Endodermal cell (in vitro differentiated cells): ENCODE results near the gene WWP2. TPM values are rescaled to one million over a fixed set of nuclear protein-coding genes. Genes with fewer than 3 reads are reported as not detected.

Source experiments
- DNase-seq: peaks from one replicate; pipeline ENCODE4 v3.0.0-alpha.2; 2017
- H3K27ac ChIP-seq: 2 replicates; pipeline ENCODE4 v1.5.1; 2013; ENCODE audit warnings: mild to moderate bottlenecking, low read depth, low read length, moderate library complexity
- H3K27me3 ChIP-seq: 2 replicates; pipeline ENCODE4 v1.6.1; 2013; ENCODE audit warnings: mild to moderate bottlenecking, low read length, moderate library complexity; ENCODE audit not compliant: insufficient read depth, control insufficient read depth, poor library complexity, severe bottlenecking
- H3K36me3 ChIP-seq: 2 replicates; pipeline ENCODE4 v1.7.0; 2013; ENCODE audit warnings: mild to moderate bottlenecking, low read length, moderate library complexity; ENCODE audit not compliant: control insufficient read depth, insufficient read depth
- H3K4me1 ChIP-seq: one replicate; pipeline ENCODE4 v1.7.0; 2013; ENCODE audit warnings: low read length; ENCODE audit not compliant: control insufficient read depth, insufficient read depth
- H3K4me3 ChIP-seq: 2 replicates; pipeline ENCODE4 v1.5.1; 2013; ENCODE audit warnings: mild to moderate bottlenecking, low read length, moderate library complexity
- H3K9ac ChIP-seq: 2 replicates; pipeline ENCODE4 v1.6.1; 2013; ENCODE audit warnings: mild to moderate bottlenecking, low read length, moderate library complexity; ENCODE audit not compliant: poor library complexity, severe bottlenecking; ENCODE audit errors: extremely low read depth
- H3K9me3 ChIP-seq: 2 replicates; pipeline ENCODE4 v1.6.1; 2013; ENCODE audit warnings: mild to moderate bottlenecking, low read length, moderate library complexity; ENCODE audit not compliant: control insufficient read depth
- H3K27ac Mint-ChIP-seq: 2 replicates; pipeline ENCODE4 v1.8.0; 2020; ENCODE audit warnings: mixed read lengths
- H3K27me3 Mint-ChIP-seq: 2 replicates; pipeline ENCODE4 v1.8.0; 2021; ENCODE audit warnings: mild to moderate bottlenecking, mixed read lengths; ENCODE audit not compliant: insufficient read depth
- H3K36me3 Mint-ChIP-seq: 2 replicates; pipeline ENCODE4 v1.8.0; 2020; ENCODE audit warnings: low read depth, mixed read lengths
- H3K4me1 Mint-ChIP-seq: 2 replicates; pipeline ENCODE4 v1.8.0; 2020; ENCODE audit warnings: mixed read lengths
- H3K4me3 Mint-ChIP-seq: 2 replicates; pipeline ENCODE4 v1.8.0; 2020; ENCODE audit warnings: mild to moderate bottlenecking, moderate library complexity, mixed read lengths
- H3K9me3 Mint-ChIP-seq: 2 replicates; pipeline ENCODE4 v1.8.0; 2020; ENCODE audit warnings: mild to moderate bottlenecking, mixed read lengths
- WGBS, 2 experiments: methylation state at CpG; one replicate each; pipeline versions ENCODE4 v1.1.5 to v1.1.7; 2013; ENCODE audit warnings: missing lambda C conversion rate in 2 of 2, mixed read lengths in 1 of 2; ENCODE audit not compliant: insufficient coverage in 1 of 2, insufficient read length in 1 of 2; 5-methylcytosine and 5-hydroxymethylcytosine counted together
- total RNA-seq, 2 donors: library from RNA; stranded (reverse); fragmentation: NEBNext Ultra II Directional in 1 of 2; extraction: Animal tissue kit (Norgen Biotek cat#: 25700) in 1 of 2; gene quantifications; 2 replicates in 1 of 2; 3 replicates in 1 of 2; pipeline ENCODE4 v1.2.1, GENCODE V29; 2021
- TF ChIP-seq, protein P1 (sequence below): fragments of 200-600 bp; sonication (generic); conservative IDR thresholded peaks from 2 replicates; pipeline ENCODE4 v1.5.0; 2021; ENCODE audit warnings: antibody characterized with exemption, mild to moderate bottlenecking

The WWP2 gene
- total RNA-seq, 2 donors from 2014 or later = 42.3 to 50.0 TPM

- Histone ChIP-seq H3K9me3 (no peaks in the 10 kb centered on the region), H3K36me3 (peaks cover 33% of the 10 kb centered on the region), H3K27me3 (no peaks in the 10 kb centered on the region), H3K9ac (no peak overlapping the region), H3K4me1 (no peaks in the 10 kb centered on the region), H3K27ac (no peak overlapping the region), H3K4me3 (no peak overlapping the region)
- 93 to 94% methylated on average over 5 to 9 of the region's 9 CpGs for WGBS, 2 experiments
- peaks cover 43% of the 10 kb centered on the region for H3K36me3 Mint-ChIP-seq
- H3K4me3 Mint-ChIP-seq = no peak overlapping the region
- no peaks in the 10 kb centered on the region for H3K4me1 Mint-ChIP-seq
- DNase-seq = no peak
- TF ChIP-seq, protein P1, sequence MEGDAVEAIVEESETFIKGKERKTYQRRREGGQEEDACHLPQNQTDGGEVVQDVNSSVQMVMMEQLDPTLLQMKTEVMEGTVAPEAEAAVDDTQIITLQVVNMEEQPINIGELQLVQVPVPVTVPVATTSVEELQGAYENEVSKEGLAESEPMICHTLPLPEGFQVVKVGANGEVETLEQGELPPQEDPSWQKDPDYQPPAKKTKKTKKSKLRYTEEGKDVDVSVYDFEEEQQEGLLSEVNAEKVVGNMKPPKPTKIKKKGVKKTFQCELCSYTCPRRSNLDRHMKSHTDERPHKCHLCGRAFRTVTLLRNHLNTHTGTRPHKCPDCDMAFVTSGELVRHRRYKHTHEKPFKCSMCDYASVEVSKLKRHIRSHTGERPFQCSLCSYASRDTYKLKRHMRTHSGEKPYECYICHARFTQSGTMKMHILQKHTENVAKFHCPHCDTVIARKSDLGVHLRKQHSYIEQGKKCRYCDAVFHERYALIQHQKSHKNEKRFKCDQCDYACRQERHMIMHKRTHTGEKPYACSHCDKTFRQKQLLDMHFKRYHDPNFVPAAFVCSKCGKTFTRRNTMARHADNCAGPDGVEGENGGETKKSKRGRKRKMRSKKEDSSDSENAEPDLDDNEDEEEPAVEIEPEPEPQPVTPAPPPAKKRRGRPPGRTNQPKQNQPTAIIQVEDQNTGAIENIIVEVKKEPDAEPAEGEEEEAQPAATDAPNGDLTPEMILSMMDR = no peak
- H3K27ac Mint-ChIP-seq = no peak overlapping the region
- no peaks in the 10 kb centered on the region for H3K9me3 Mint-ChIP-seq
- H3K27me3 Mint-ChIP-seq = no peaks in the 10 kb centered on the region
Observed at GRCh38 chr16:69929480-69929879, 167.3 kb downstream of the WWP2 start.

DNA sequence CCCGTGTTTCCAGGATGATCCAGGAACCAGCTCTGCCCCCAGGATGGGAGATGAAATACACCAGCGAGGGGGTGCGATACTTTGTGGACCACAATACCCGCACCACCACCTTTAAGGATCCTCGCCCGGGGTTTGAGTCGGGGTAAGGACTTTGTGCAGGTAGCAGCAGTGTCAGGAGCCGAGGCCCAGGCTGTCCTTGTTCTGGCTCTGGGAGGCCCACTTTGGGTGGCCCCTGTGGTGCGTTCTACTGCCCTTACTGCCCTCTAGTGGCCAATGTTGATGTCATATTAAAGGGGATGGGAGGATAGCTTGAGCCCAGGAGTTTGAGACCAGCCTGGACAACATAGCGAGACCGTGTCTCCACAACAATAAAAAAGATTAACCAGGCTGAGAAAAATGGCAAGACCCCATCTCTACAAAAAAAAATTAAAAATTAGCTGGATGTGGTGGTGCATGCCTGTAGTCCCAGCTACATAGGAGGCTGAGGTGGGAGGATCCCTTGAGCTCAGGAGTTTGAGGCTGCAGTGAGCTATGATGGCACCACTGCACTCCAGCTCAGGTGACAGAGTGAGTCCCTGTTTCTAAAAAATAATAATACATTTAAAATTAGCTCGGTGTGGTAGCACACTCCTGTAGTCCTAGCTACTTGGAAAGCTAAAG lies 168.1 kb downstream of the WWP2 start:
- Histone ChIP-seq H3K9me3 (no peaks in the 10 kb centered on the region), H3K4me3 (no peak overlapping the region), H3K27ac (no peak overlapping the region), H3K27me3 (no peaks in the 10 kb centered on the region), H3K9ac (no peak overlapping the region), H3K36me3 (peaks cover 33% of the 10 kb centered on the region), H3K4me1 (no peaks in the 10 kb centered on the region)
- Mint-ChIP-seq H3K36me3 (peaks cover 42% of the 10 kb centered on the region), H3K9me3 (no peaks in the 10 kb centered on the region), H3K27ac (peak overlapping the region; percentile 48), H3K4me3 (no peak overlapping the region), H3K4me1 (no peaks in the 10 kb centered on the region), H3K27me3 (no peaks in the 10 kb centered on the region)
- WGBS, 2 experiments = 75 to 85% methylated on average over 11 to 12 of the region's 12 CpGs
- DNase-seq = peak; percentile 88
- TF ChIP-seq, protein P1 = peak; percentile 87

DNA sequence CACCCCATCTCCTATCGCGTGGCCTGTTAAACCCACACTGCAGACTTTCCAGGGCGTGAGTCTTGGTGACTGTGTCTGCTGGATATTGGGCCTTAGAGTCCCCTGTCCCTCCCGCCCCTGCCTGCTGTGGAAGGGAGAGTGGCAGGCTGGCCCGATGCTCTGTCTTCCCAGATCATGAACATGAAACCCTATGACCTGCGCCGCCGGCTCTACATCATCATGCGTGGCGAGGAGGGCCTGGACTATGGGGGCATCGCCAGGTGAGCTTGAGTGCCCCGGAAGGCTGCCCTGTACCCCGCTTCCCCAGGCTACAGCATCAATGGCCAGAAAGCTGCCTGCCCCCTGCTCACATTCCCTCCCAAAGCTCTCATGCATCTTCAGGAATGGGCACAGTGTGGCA lies 169.5 kb downstream of the WWP2 start:
- Histone ChIP-seq H3K4me1 (no peaks in the 10 kb centered on the region), H3K9ac (no peak overlapping the region), H3K36me3 (peaks cover 36% of the 10 kb centered on the region), H3K9me3 (no peaks in the 10 kb centered on the region), H3K4me3 (no peak overlapping the region), H3K27me3 (no peaks in the 10 kb centered on the region), H3K27ac (no peak overlapping the region)
- 95 to 97% methylated on average over 10 to 13 of the region's 13 CpGs for WGBS, 2 experiments
- DNase-seq = no peak
- H3K27ac Mint-ChIP-seq = no peak overlapping the region
- no peak overlapping the region for H3K4me3 Mint-ChIP-seq
- H3K9me3 Mint-ChIP-seq = no peaks in the 10 kb centered on the region
- no peaks in the 10 kb centered on the region for H3K4me1 Mint-ChIP-seq
- H3K36me3 Mint-ChIP-seq = peaks cover 38% of the 10 kb centered on the region
- TF ChIP-seq, protein P1 = no peak
- no peaks in the 10 kb centered on the region for H3K27me3 Mint-ChIP-seq
